SKM-1 treated with dmso at 0.1 percent for 144 hours (cell line): ENCODE measurements around the gene B3GNT8.
"Not testable (repeated sequence)": the region's sequence is repeated elsewhere in the genome, so short reads cannot be mapped to it uniquely, and the experiment has no call there.

ENCODE experiments used
- DNase-seq: peaks from one replicate; lab custom pipeline; 2025; ENCODE audit not compliant: unreplicated experiment; lab: John Stamatoyannopoulos, UW

B3GNT8 gene

GRCh38 chr19:41397086-41398049, 29.8 kb downstream of the B3GNT8 start, which contains the start of the genes BCKDHA and EXOSC5:
TSS of gene BCKDHA (plus strand) at chr19:41397818. CDS start at chr19:41397828, 10 bp downstream.
TSS of gene EXOSC5 (minus strand) at chr19:41397359. CDS start at chr19:41397328, 31 bp downstream.
- peak; percentile 99 for DNase-seq

GRCh38 chr19:41395355-41395754, 31.8 kb downstream of the B3GNT8 start:
- DNase-seq: no peak

GRCh38 chr19:41392775-41393174, 34.4 kb downstream of the B3GNT8 start:
- DNase-seq: no peak

- DNase-seq: no peak
These were observed 35.6 kb downstream of the B3GNT8 start for GRCh38 chr19:41391618-41392017.

GRCh38 chr19:41386442-41386841, 40.7 kb downstream of the B3GNT8 start:
- no peak for DNase-seq

- DNase-seq: no peak
These were observed 42.8 kb downstream of the B3GNT8 start for GRCh38 chr19:41384351-41384750.

- not testable (repeated sequence) for DNase-seq
These were observed 45.6 kb downstream of the B3GNT8 start for GRCh38 chr19:41381536-41381935.

- DNase-seq: no peak
These were observed 49.0 kb downstream of the B3GNT8 start for GRCh38 chr19:41377977-41378709.

GRCh38 chr19:41376998-41377365, 50.2 kb downstream of the B3GNT8 start:
- no peak for DNase-seq

GRCh38 chr19:41376241-41376997, 50.8 kb downstream of the B3GNT8 start, which contains the start of gene TMEM91:
TSS of gene TMEM91 (plus strand) at chr19:41376533. CDS start at chr19:41378310, 1,777 bp downstream.
- DNase-seq: no peak
